Hematopoietic multipotent progenitor cell treated with erythropoietin and hydrocortisone succinate and interleukin-3 and kit ligand, for 17 days (in vitro differentiated cells): ENCODE data around the gene VPREB3.
"Not testable (repeated sequence)": the region's sequence is repeated elsewhere in the genome, so short reads cannot be mapped to it uniquely, and the experiment has no call there.

Experiments
- DNase-seq: peaks from one replicate; pipeline ENCODE4 v3.0.0-alpha.2; 2015; ENCODE audit warnings: low spot score

The VPREB3 gene

DNA sequence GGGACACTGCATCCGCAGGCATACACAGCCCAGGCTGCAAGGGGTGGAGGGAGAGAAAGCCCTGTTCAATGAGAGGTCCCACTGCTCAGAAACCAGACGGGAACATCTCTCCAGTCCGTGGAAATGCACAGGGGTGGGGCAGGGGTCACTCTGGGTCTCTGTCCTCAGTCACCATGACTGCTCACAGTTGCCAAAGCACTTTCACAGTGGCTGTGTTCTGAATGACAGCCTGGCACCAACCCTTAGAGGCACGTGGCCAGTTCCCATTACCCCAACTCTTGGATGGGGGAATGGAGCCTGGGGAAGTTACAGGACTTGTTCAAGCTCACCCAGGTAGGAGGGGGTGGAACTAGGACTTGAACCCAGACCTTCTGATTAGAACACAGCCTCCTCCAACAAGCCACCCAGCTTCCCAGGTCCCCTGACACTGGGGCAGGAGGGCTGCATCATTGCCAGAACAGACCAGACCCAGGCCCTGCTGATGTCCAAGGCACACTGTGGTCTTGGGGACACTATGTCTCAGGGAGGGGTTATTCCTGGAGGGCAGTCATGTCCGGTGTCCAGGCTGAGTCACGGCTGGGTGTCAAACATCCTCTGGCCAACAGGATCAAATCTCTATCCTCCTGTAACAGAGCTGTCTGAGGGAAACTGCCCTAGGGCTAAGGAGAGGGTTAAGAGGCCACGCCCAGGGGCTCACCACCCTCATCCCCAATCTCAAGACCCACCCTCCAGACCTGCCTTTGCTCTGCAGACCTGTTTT lies 11.5 kb downstream of the VPREB3 start:
- no peak for DNase-seq

DNA sequence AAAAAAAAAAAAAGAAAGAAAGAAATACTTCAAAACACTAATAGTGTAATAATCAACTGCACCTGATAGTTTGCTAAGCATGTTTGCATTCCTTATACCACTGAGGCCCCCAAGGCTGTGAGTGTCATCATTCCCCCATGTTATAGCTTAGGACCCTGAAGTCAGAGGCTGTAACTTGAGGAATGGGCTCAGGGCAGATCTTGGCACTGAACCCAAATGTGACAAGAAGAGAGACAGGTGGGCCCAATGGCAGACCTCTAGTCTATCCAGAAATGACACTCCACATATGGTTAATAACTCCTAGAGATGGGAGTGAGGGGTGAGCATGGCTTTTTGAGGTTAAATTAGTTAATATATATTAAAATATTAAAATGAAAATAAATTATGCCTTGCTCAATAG lies 16.5 kb downstream of the VPREB3 start:
- DNase-seq, result no peak

DNA sequence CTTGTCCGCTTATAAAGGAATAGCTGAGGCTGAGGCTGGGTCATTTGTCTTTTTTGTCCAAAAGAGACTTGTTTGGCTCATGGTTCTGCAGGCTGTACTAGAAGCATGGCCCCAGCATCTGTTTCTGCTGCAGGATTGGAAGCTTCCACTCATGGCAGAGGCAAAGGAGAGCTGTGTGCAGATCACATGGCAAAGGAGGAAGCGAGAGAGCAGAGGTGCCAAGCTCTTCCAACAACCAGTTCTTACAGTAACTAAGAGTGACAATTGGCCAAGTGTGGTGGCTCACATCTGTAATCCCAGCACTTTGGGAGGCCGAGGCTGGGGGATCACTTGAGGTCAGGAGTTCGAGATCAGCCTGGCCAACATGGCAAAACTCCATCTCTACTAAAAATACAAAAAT lies 26.1 kb downstream of the VPREB3 start:
- DNase-seq, result not testable (repeated sequence)

DNA sequence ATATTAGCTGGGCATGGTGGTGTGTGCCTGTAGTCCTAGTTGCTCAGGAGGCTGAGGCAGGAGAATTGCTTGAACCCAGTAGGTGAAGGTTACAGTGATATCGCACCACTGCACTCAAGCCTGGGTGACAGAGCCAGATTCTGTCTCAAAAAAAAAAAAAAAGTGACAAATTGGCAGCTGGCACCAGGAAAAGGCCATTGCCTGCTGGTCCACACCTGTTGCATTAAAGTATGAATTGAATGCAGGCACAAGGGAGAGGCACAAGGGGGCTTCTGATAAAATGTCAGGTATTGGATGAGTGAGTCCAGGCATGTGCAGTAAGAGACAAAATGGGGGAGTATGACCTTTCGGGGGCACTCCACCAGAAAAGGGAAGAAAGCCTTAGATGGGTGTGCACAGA lies 31.5 kb downstream of the VPREB3 start:
- DNase-seq, result no peak

DNA sequence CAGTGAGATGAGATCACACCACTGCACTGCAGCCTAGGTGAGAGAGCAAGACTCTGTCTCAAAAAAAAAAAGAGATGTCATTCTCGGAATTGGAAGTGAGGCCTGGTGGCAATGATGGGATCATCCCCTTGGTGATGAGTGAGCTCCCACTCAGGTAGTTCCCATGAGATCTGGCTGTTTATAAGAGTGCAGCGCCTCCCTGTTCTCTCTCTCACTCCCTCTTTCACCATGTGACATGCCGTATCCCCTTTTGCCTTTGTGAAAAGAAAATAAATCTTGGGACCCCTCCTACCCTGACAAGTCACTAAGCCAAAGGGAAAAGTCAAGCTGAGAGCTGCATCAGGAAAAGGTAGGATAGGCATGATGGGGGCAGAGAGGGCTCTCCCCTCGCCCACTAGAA lies 32.1 kb downstream of the VPREB3 start:
- DNase-seq, result no peak

DNA sequence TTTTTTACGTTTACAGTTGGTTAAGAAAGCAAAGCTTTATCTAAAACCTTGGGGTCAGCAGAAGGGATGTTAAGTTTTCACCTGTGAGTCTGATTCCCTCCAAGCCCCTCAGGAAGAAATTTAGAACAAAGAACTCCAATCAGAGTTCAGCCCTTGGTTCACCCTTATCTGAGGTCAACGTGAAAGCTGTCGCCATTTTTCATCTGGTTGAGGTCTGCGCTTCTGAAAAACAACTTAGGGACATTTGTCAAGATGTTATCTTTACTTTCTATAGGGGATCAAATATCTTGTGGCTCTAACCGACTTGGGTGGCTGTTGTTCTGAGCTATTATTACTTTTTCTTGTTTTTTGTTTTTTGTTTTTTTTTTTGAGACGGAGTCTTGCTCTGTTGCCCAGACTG lies 33.4 kb downstream of the VPREB3 start:
- DNase-seq, result no peak

DNA sequence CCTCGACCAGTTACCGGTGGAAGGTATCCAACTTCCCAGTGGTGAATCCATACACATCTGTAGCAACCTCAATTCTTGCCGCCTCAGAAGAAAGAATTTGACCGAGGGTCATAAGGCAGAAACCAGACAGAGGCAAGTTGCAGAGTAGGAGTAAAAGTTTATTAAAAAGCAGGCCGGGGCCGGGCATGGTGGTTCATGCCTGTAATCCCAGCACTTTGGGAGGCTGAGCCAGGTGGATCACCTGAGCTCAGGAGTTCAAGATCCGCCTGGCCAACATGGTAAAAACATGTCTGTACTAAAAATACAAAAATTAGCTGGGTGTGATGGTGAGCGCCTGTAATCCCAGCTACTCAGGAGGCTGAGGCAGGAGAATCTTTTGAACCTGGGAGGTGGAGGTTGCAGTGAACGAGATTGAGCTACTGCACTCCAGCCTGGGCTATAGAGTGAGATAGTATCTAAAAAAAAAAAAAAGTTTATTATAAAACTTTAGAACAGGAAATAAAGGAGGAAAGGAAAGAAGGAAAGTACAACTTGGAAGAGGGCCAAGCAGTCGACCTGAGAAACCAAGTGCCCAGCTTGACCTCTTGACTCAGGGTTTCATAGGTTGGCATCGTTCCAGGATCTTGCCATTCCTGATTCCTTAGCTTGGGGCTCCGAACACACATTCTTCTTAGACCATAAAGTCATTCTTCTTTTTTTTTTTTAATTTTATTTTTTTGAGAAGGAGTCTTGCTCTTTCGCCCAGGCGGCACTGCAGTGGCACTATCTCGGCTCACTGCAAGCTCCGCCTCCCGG lies 35.7 kb downstream of the VPREB3 start:
- no peak for DNase-seq

DNA sequence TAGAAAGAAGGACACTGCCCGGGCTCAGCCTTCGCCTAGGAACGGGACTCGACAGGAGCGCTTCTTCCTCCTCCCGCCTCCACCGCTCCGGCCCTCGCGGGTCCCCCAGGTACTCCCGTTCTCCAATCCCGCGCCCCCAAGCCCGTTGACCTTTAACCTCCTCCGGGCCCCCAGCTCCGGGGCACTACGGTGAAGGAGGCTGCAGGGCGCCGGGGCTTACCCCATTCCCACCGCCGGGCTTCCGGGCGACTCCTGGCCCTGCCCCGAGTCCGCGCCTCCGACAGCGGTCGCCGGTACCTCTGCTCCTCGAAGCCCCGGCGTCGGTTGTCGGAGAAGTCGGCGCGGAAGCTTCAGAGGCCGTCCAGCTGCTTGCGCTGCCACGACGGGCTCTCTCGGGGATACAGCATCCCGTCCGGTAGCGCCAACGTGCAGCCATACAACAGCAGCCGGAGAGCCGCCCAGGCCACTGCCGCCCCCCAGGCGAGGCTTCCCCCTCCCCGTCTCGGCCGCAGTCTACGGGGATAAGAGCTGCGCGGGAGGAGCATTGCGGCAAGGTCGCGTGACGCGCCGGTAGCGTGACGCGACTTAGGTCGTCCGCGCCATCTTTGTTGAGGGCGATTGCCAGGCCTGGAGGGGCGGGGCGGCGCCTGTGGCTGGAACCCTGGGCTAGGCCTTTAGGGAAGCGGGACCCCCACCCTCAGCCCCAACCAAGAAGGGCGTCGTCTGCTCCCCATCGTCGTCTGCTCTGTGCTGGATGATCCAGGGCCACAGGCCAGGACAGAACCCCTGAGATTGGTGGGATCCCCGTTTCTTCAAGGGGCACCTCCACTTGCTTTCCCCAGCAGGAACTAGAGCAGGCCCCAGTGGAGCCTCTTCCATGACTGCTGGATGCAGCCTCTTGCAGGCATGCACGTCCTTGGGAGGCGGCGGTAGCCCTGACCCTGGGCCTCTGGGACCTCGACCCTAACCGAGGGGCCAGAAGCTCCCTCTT lies 37.1 kb downstream of the VPREB3 start:
- peak; percentile 84 for DNase-seq

DNA sequence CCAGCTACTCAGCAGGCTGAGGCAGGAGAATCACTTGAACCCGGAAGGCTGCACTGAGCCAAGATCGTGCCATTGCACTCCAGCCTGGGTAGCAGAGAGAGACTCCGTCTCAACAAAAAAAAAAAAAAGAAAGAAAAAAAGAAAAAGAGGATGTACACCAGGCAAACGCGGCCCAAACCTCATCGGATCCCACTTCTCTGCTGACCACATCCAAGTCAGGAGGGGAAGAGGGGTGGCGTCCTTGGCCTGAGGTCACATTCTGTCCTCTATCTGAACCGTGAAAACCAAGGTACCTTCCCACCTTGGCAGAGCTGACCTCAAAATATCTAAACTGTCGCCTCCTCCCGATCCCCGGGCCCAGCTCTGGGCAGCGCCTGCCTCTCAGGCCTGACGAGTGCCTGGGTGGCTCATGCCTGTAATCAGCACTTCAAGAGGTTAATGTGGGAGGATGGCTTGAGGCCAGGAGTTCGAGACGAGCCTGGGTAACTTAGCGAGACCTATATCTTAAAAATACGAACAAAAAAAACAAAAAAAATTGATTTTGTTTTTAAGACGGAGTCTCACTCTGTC lies 38.3 kb downstream of the VPREB3 start:
- peak; percentile 38 for DNase-seq

DNA sequence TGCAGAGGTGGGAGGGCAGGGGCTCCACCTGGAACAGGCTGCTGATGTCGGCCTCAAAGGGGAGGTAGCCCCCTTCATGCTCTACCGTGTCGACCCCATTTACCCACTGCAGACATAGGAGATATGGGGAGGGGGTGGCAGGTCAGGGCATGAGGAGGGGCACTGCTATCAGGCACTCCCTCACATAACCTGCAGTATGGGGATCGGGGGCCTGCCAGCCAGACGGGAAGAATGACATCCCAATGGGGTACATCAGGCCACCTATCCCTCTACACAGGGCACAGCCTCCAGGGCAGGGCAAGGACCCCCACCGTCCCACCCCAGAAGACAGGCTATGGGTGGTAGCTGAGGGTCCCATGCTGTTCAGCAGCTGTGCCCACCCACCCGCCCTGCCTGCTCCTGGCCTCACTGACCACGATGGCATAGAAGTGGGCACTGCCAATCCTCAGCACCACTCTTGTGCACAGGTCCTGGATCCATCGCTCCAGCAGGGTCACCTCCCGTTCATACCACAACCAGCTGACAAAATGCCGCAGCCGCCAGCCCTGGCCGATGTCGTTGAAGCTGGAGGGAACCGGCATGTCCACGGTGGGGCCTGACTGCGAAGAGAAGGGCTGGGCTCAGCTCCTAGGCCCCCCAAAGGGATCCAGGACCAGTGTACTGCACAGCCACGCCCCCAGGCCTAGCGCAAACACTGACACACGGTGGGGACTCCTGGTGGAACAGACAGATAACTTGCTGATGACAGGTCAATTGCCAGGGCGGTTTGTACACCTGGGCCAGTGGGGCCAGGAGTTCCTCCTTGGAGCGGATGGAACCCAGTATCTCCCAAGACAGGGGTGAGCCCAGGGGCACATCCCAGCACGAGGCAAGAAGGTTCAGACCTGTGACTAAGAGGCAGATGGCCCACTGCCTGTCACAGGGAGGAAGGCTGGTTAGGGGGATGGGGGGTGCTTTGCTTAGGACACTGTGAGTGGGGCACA lies 39.3 kb downstream of the VPREB3 start:
- no peak for DNase-seq

DNA sequence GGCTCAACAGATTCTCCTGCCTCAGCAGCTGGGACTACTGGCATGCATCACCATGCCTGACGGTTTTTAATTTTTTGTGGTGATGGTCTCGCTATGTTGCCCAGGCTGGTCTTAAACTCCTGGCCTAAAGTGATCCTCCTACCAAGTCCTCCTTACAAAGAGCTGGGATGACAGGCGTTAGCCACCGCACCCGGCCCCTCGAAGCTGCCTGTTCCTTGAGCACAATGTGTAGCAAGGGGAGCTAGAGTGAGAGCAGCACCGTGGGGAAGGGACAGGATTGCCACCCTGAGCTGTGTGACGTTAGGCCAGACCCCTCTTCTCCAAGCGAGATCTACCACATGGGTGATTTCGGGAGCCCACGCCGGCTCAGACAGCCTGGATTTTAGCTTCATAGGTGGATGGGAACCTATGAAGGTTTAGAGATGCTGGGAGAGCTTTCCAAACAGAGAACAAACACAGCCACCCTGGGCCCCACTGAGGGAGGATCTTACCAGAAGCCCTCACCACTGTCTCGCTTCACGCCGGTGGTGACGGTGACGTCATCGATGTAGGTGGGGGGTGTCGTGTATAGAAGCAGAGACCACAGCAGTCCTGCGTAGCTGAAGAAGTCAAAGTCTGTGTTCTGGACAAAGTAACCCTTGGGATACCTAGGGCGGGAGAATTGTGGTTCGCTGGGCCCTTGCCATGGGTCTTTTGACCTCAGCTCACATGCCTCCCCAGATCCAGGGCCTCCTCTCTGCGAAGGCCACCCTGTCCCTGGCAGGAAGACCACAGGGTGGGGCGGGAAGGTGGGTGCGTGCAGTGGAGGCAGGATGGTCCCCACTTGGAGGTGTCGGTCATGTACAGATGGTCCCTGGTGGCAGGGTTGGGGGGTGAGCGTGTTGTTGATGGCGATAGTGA lies 40.3 kb downstream of the VPREB3 start:
- DNase-seq, result no peak

DNA sequence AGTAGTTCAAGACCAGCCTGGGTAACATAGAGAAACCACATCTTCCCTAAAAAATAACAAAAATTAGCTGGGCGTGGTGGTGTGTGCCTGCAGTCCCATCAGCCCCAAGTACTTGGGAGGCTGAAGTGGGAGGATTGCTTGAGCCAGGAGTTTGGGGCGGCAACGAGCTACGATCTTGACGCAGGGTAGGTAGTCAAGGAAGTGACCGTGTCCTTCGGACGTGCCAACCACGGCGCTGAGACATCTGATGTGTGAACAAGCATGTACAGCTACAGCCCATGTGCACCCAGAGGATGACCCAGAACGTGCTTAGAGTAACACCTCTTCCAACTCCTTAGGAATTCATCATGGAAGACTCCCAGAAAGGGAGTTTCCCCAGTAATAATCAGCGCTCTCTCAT lies 42.0 kb downstream of the VPREB3 start:
- no peak for DNase-seq

DNA sequence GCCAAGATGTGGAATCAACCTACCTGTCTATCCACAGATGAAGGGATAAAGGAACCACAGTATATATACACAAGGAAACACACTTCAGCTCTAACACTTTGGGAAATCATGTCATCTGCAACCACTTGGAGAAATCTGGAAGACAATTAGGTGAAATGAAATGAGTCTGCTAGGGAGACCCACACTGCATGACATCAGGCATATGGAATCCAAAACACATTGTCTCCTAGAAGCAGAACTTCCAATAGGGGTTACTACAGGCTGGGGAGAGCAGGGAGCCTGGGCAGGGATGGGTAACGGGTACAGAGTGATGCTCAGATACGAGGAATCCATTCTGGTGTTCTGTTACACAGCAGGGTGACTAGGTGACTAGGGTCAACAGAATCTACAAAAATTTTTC lies 45.1 kb downstream of the VPREB3 start:
- DNase-seq, result no peak

DNA sequence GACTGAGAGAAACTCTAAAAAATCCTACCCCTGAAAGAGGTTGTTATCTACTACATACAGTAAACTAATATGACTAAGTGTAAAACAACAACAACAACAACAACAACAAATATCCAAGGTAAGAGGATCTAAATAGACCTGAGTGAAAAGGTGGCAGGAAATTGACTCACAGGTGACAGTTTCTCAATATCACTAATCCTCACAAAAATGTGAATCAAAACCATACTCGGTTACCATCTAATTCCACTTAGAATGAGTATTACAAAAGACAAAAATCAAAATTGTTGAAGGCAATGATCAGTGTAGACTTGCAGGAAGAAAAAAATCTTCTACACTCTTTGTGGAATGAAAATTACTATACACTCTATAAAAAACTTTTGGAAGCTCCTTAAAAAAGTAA lies 46.0 kb downstream of the VPREB3 start:
- DNase-seq, result no peak

DNA sequence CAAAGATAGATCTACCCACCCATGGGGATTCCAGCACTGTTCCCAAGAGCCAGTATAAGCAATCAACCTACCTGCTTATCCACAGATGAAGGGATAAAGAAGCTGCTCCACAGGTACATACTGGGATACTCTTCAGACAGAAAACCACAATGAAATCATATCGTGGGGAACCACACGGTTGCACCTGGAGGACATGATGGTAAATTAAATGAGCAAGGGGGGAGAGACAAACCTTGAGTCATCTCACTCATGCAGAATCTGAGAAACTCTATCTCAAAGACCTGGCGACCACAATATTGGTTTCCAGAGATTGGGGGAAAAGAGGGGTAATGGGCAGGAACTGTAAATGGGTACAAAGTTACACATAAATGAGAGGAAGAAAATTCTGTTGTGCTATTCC lies 48.9 kb downstream of the VPREB3 start:
- DNase-seq, result no peak

DNA sequence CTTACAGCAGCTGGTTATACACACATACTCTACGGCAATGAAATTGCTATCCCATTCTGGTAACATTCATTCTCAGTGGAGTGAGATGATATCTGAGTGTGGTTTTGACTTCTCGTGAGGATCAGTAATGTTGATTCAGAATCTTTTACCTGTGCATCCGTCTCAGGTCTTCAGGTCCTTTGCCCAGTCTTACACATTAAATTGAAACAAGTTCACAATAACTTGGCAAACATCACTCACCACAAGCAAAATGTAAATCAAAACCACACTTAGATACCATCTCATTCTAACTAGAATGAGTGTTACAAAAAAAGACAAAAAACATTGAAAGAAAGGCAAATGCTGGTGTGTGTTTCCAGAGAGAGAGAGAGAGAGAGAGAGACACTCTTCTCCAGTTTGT lies 49.4 kb downstream of the VPREB3 start:
- no peak for DNase-seq

DNA sequence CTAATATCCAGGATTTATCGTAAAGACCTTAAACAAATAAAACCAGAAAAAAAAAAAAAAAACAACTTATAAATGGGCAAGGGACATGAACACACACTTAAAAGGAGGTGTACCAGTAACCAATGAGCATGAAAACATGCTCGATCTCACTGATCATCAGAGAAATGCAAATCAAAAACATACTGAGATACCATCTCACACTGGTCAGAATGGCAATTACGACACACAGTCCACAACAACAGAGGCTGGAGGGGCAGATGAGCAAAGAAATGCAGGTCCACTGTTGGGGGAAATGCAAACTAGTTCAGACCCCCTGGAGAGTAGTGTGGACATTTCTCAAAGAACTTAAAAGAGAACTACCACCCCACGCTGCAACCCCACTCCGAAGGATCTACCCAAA lies 50.2 kb downstream of the VPREB3 start:
- DNase-seq, result no peak
